Mucosa of descending colon (tissue), 3 donors: ENCODE measurements around the gene ENSA. TPM values are rescaled to one million over a fixed set of nuclear protein-coding genes. Genes with fewer than 3 reads are reported as not detected.
"Not testable (repeated sequence)": the region's sequence is repeated elsewhere in the genome, so short reads cannot be mapped to it uniquely, and the experiment has no call there.

Source experiments
- ATAC-seq: fragments of 200-7000 bp; cut with Tn5 transposase; one replicate; pipeline ENCODE4 v1.9.1; 2020; ENCODE audit warnings: mild to moderate bottlenecking, moderate library complexity
- DNase-seq, 3 donors: peaks; one replicate each; pipeline ENCODE4 v3.0.0-alpha.2; 2020
- H3K36me3 ChIP-seq: fragments of 200-600 bp; one replicate; pipeline ENCODE4 v1.8.0; 2021; ENCODE audit warnings: low read depth, mild to moderate bottlenecking
- H3K4me1 ChIP-seq: fragments of 200-600 bp; one replicate; pipeline ENCODE4 v1.8.0; 2021; ENCODE audit warnings: low read depth, mild to moderate bottlenecking
- H3K4me3 ChIP-seq: fragments of 200-600 bp; one replicate; pipeline ENCODE4 v1.8.0; 2021; ENCODE audit warnings: mild to moderate bottlenecking
- H3K9me3 ChIP-seq: fragments of 200-600 bp; one replicate; pipeline ENCODE4 v1.8.0; 2021; ENCODE audit warnings: mild to moderate bottlenecking
- CTCF ChIP-seq: fragments of 200-600 bp; IDR thresholded peaks from one replicate; pipeline ENCODE4 v1.8.0; 2022; ENCODE audit warnings: antibody characterized with exemption, mild to moderate bottlenecking
- intact Hi-C, 2 donors: fragments of 100-400 bp; cut with DNase I in 1 of 2; cut with micrococcal nuclease in 1 of 2; formaldehyde crosslinking; loops; one replicate each; pipeline versions ENCODE4 v1.11.0 to v1.11.1; 2022; cut with DNase I, micrococcal nuclease
- total RNA-seq, 3 donors: library from RNA; stranded (reverse); fragmentation: NEBNext Ultra II Directional in 2 of 3; extraction: Animal tissue kit (Norgen Biotek cat#: 25700) in 2 of 3; gene quantifications; one replicate each; pipeline versions ENCODE4 v1.2.1 to v1.2.4, GENCODE V29; 2021 to 2023
- donor health status: DM: no; HTN: no; CAD: no; lungs with moderate emphysema.
- donor health status: DM: no; HTN: no; CAD: no.
- donor health status: DM: no; HTN: yes; CAD: no.

ENSA gene
- total RNA-seq, 3 donors from 2014 or later = 174 to 213 (median 194) TPM

- Histone ChIP-seq H3K4me1 (no peaks in the 10 kb centered on the region), H3K9me3 (no peaks in the 10 kb centered on the region), H3K4me3 (no peak overlapping the region), H3K36me3 (peaks cover 8% of the 10 kb centered on the region)
- no peak for TF ChIP-seq CTCF
- DNase-seq (no peak), ATAC-seq (no peak)
- intact Hi-C loops = no loop called here
Observed at GRCh38 chr1:150661156-150661555, 31.7 kb upstream of the ENSA start.

GRCh38 chr1:150660584-150660983, 31.2 kb upstream of the ENSA start:
- H3K4me1 ChIP-seq = no peaks in the 10 kb centered on the region
- H3K4me3 ChIP-seq = no peak overlapping the region
- intact Hi-C loops = no loop called here
- peaks cover 8% of the 10 kb centered on the region for H3K36me3 ChIP-seq
- no peaks in the 10 kb centered on the region for H3K9me3 ChIP-seq
- DNase-seq = no peak
- ATAC-seq = no peak
- TF ChIP-seq CTCF = no peak

- H3K9me3 ChIP-seq, ATAC-seq, intact Hi-C loops, H3K36me3 ChIP-seq, DNase-seq, H3K4me1 ChIP-seq, H3K4me3 ChIP-seq: not testable (repeated sequence)
Observed at GRCh38 chr1:150657064-150657463, 27.7 kb upstream of the ENSA start.

GRCh38 chr1:150654635-150655034, 25.2 kb upstream of the ENSA start:
- DNase-seq, intact Hi-C loops, H3K4me1 ChIP-seq, H3K9me3 ChIP-seq, H3K36me3 ChIP-seq, ATAC-seq, H3K4me3 ChIP-seq: not testable (repeated sequence)

GRCh38 chr1:150650193-150650592, 20.8 kb upstream of the ENSA start:
- Histone ChIP-seq H3K36me3 (peaks cover 9% of the 10 kb centered on the region), H3K9me3 (no peaks in the 10 kb centered on the region), H3K4me3 (no peak overlapping the region), H3K4me1 (peaks cover 8% of the 10 kb centered on the region)
- no peak for TF ChIP-seq CTCF
- intact Hi-C loops = no loop called here
- ATAC-seq (peak; percentile 98), DNase-seq (peak in 2 of 3 donors; percentile 60 to 68)

- TF ChIP-seq CTCF = no peak
- DNase-seq = no peak
- ATAC-seq = no peak
Observed at GRCh38 chr1:150649441-150650075, 20.1 kb upstream of the ENSA start.

GRCh38 chr1:150642296-150642695, 12.9 kb upstream of the ENSA start:
- H3K9me3 ChIP-seq = no peaks in the 10 kb centered on the region
- H3K4me3 ChIP-seq = no peak overlapping the region
- no peak for TF ChIP-seq CTCF
- ATAC-seq = no peak
- H3K36me3 ChIP-seq = peaks cover 5% of the 10 kb centered on the region
- intact Hi-C loops = no loop called here
- no peaks in the 10 kb centered on the region for H3K4me1 ChIP-seq
- no peak for DNase-seq

More at GRCh38 chr1:150649441-150650075, 20.1 kb upstream of the ENSA start:
- Histone ChIP-seq H3K9me3 (no peaks in the 10 kb centered on the region), H3K4me3 (no peak overlapping the region), H3K4me1 (peaks cover 8% of the 10 kb centered on the region), H3K36me3 (peaks cover 9% of the 10 kb centered on the region)
- intact Hi-C loops = no loop called here

- H3K4me1 ChIP-seq, H3K36me3 ChIP-seq, intact Hi-C loops, DNase-seq, H3K9me3 ChIP-seq, ATAC-seq, H3K4me3 ChIP-seq: not testable (repeated sequence)
Observed at GRCh38 chr1:150641126-150641815, 11.9 kb upstream of the ENSA start.

- DNase-seq, intact Hi-C loops, H3K9me3 ChIP-seq, H3K4me1 ChIP-seq, H3K36me3 ChIP-seq, ATAC-seq, H3K4me3 ChIP-seq: not testable (repeated sequence)
Observed at GRCh38 chr1:150638430-150638829, 9.0 kb upstream of the ENSA start.
